Measurements from ENCODE around the gene CALN1.

The CALN1 gene

GRCh38 chr7:72017756-72018155, 394.4 kb downstream of the CALN1 start (continued):
- TF ChIP-seq ZNF266 (tag by site-specific recombination; IDR thresholded peaks at IDR 0.05; ENCODE audit: low read depth) (no peak), GLIS2 (tag by site-specific recombination; IDR thresholded peaks at IDR 0.05) (no peak), ZEB2 (tag by site-specific recombination; IDR thresholded peaks at IDR 0.05) (no peak)
- TF ChIP-seq, protein P1, sequence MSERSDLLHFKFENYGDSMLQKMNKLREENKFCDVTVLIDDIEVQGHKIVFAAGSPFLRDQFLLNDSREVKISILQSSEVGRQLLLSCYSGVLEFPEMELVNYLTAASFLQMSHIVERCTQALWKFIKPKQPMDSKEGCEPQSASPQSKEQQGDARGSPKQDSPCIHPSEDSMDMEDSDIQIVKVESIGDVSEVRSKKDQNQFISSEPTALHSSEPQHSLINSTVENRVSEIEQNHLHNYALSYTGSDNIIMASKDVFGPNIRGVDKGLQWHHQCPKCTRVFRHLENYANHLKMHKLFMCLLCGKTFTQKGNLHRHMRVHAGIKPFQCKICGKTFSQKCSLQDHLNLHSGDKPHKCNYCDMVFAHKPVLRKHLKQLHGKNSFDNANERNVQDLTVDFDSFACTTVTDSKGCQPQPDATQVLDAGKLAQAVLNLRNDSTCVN (tag by site-specific recombination; optimal IDR thresholded peaks at IDR 0.05): no peak

DNA sequence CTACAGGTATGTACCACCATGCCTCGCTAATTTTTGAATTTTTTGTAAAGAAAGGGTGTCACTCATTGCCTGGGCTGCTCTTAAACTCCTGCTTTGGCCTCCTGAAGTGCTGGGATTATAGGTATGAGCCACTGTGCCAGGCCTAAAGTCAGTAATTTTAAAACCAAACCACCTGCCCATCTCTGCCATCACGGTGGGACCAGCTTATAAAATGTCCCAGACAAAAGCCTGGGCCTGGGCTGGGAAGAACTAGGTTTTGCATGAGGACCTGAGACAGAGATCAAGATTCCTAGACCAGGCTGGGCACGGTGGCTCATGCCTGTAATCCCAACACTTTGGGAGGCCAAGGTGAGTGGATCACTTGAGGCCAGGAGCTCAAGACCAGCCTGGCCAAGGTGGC, 395.6 kb downstream of the CALN1 start:
- H3K27ac ChIP-seq (ENCODE audit: extremely low read depth, low read depth, low read length): no peak overlapping the region
- CTCF ChIA-PET: interaction anchor here (0.7 kb wide), 1 partner anchor 265 kb away, joined by 3 read pairs; no protein-coding TSS in a partner anchor
- TF ChIP-seq ZFHX2 (tag by site-specific recombination; conservative IDR thresholded peaks at IDR 0.05) (no peak), ZBTB1 (tag by site-specific recombination; IDR thresholded peaks at IDR 0.05) (no peak), ZNF157 (tag by site-specific recombination; IDR thresholded peaks at IDR 0.05) (no peak), ZNF548 (tag by site-specific recombination; IDR thresholded peaks at IDR 0.05) (no peak), ZNF449 (tag by site-specific recombination; IDR thresholded peaks at IDR 0.05) (no peak), ZNF174 (tag by site-specific recombination; IDR thresholded peaks at IDR 0.05) (no peak), PRDM1 (tag by site-specific recombination; IDR thresholded peaks at IDR 0.05) (no peak), ZNF416 (tag by site-specific recombination; IDR thresholded peaks at IDR 0.05) (no peak), WT1 (tag by site-specific recombination; IDR thresholded peaks at IDR 0.05) (no peak), SCRT1 (tag by site-specific recombination; IDR thresholded peaks at IDR 0.05; ENCODE audit: borderline replicate concordance) (no peak), ZNF292 (tag by site-specific recombination; IDR thresholded peaks at IDR 0.05; ENCODE audit: borderline replicate concordance, low read depth) (no peak), SP7 (tag by site-specific recombination; IDR thresholded peaks at IDR 0.05) (no peak), SP2 (tag by site-specific recombination; IDR thresholded peaks at IDR 0.05) (no peak), ZNF530 (tag by site-specific recombination; IDR thresholded peaks at IDR 0.05; ENCODE audit: low read depth) (no peak), ZNF747 (tag by site-specific recombination; IDR thresholded peaks at IDR 0.05) (no peak), ZNF629 (tag by site-specific recombination; IDR thresholded peaks at IDR 0.05) (no peak), ZBTB11 (tag by site-specific recombination; conservative IDR thresholded peaks at IDR 0.05; ENCODE audit: low read depth) (no peak), ZXDB (tag by site-specific recombination; IDR thresholded peaks at IDR 0.05) (no peak)
- TF ChIP-seq, protein P2, sequence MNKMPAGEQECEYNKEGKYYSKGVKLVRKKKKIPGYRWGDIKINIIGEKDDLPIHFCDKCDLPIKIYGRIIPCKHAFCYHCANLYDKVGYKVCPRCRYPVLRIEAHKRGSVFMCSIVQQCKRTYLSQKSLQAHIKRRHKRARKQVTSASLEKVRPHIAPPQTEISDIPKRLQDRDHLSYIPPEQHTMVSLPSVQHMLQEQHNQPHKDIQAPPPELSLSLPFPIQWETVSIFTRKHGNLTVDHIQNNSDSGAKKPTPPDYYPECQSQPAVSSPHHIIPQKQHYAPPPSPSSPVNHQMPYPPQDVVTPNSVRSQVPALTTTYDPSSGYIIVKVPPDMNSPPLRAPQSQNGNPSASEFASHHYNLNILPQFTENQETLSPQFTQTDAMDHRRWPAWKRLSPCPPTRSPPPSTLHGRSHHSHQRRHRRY (tag by site-specific recombination; IDR thresholded peaks at IDR 0.05): no peak
- no peaks in the 10 kb centered on the region for H3K4me1 ChIP-seq (ENCODE audit: control insufficient read depth, insufficient read depth, low read length)
- POLR2A ChIA-PET: no interaction called here
- H3K36me3 ChIP-seq (ENCODE audit: control insufficient read depth in 2 of 2, insufficient read depth in 1 of 2, low read length in 2 of 2): no peaks in the 10 kb centered on the region
- H3K4me3 ChIP-seq (ENCODE audit: low read depth, low read length): no peak overlapping the region
- no peaks in the 10 kb centered on the region for H3K9me3 ChIP-seq (ENCODE audit: control insufficient read depth, insufficient read depth, low read depth, low read length)
